Stomach (tissue), 9 donors: ENCODE results near the gene ALDH1L2. TPM values are rescaled to one million over a fixed set of nuclear protein-coding genes. Genes with fewer than 3 reads are reported as not detected.
A peak's percentile ranks its signal among the peaks of the same experiment; 100 is the strongest.

Source experiments
- DNase-seq, 2 donors: peaks; one replicate each; pipeline versions ENCODE4 v3.0.0 to v3.0.0-alpha.2; 2013 to 2019
- H3K27ac ChIP-seq, 5 donors: fragments of 200-600 bp in 4 of 5; sonication (generic) in 4 of 5; one replicate each; pipeline ENCODE4 v1.5.1; 2013 to 2019; ENCODE audit warnings: mild to moderate bottlenecking in 1 of 5, moderate library complexity in 1 of 5
- H3K27me3 ChIP-seq, 3 donors: fragments of 200-600 bp; sonication (generic); one replicate each; pipeline ENCODE4 v1.5.1; 2017 to 2019; ENCODE audit warnings: mixed run types in 1 of 3
- H3K36me3 ChIP-seq, 4 donors: fragments of 200-600 bp; sonication (generic); 1 replicate in 3 of 4; 2 replicates in 1 of 4; pipeline ENCODE4 v1.5.1; 2016 to 2019
- H3K4me1 ChIP-seq, 4 donors: fragments of 200-600 bp; sonication (generic); one replicate each; pipeline ENCODE4 v1.5.1; 2016 to 2019
- H3K4me3 ChIP-seq, 4 donors: fragments of 200-600 bp; sonication (generic) in 3 of 4; one replicate each; pipeline ENCODE4 v1.5.1; 2016 to 2019; ENCODE audit warnings: mild to moderate bottlenecking in 1 of 4
- H3K9me3 ChIP-seq, 4 donors: fragments of 200-600 bp; sonication (generic); one replicate each; pipeline ENCODE4 v1.5.1; 2016 to 2019
- CTCF ChIP-seq, 7 experiments: fragments of 450-650 bp in 4 of 7; fragments of 200-600 bp in 3 of 7; sonication (generic) in 3 of 7; IDR thresholded peaks; one replicate each; pipeline ENCODE4 v1.5.1; 2016 to 2019; ENCODE audit warnings: antibody characterized with exemption in 7 of 7, control low read depth in 2 of 7, mild to moderate bottlenecking in 1 of 7
- EP300 ChIP-seq: sonication (generic); formaldehyde crosslinking; IDR thresholded peaks from one replicate; pipeline ENCODE4 v1.6.1; 2017; ENCODE audit warnings: antibody characterized with exemption
- POLR2A ChIP-seq, 4 donors: fragments of 450-650 bp; IDR thresholded peaks; one replicate each; pipeline ENCODE4 v1.6.1; 2016; ENCODE audit warnings: antibody characterized with exemption in 4 of 4, control low read depth in 2 of 4, mild to moderate bottlenecking in 1 of 4, moderate library complexity in 1 of 4
- POLR2AphosphoS5 ChIP-seq, 3 donors: sonication (generic); formaldehyde crosslinking; IDR thresholded peaks; one replicate each; pipeline ENCODE4 v1.6.1; 2016; ENCODE audit warnings: antibody characterized with exemption in 3 of 3
- WGBS, 5 donors: extraction: QIAGEN DNeasy Blood & Tissue Kit in 3 of 5; methylation state at CpG; one replicate each; pipeline versions ENCODE4 v1.1.5 to v1.1.7; 2013 to 2018; 5-methylcytosine and 5-hydroxymethylcytosine counted together
- intact Hi-C: fragments of 100-400 bp; cut with DNase I; formaldehyde crosslinking; loops from one replicate; pipeline ENCODE4 v1.15.1; 2023; ENCODE audit warnings: low total_unique reads
- polyA plus RNA-seq, 3 donors: library from polyadenylated mRNA; stranded (reverse); fragments of 200-250 nt; gene quantifications; one replicate each; pipeline ENCODE4 v1.2.3, GENCODE V29; 2013
- total RNA-seq, 5 donors: library from RNA; depleted of rRNA; stranded (reverse); fragments of >200 nt; gene quantifications; one replicate each; pipeline versions ENCODE4 v1.1.0 to v1.2.3, GENCODE V29; 2014 to 2016
- donor health status: healthy with polysubstance abuse.
- donor health status: Bipolar disorder and iron deficiency.
- donor health status: healthy.

ALDH1L2 gene
- total and polyA plus RNA-seq, 8 donors: 0.58 to 8.9 (median 1.7) TPM

GRCh38 chr12:105033851-105034250 is 50.4 kb downstream of the ALDH1L2 start:
- intact Hi-C loops: no loop called here
- Histone ChIP-seq H3K36me3 (peaks cover 0 to 25% (median 7%) of the 10 kb centered on the region in 4 donors), H3K27me3 (no peaks in the 10 kb centered on the region), H3K4me1 (peaks cover 0 to 18% (median 4%) of the 10 kb centered on the region in 4 donors), H3K9me3 (no peaks in the 10 kb centered on the region), H3K4me3 (no peak overlapping the region), H3K27ac (no peak overlapping the region)
- no peak for TF ChIP-seq POLR2AphosphoS5 (IDR thresholded peaks at IDR 0.05)
- no peak for TF ChIP-seq POLR2A (IDR thresholded peaks at IDR 0.05)
- no peak for TF ChIP-seq EP300
- TF ChIP-seq CTCF (IDR thresholded peaks at IDR 0.05): no peak
- DNase-seq: no peak
- 83 to 91% (median 86%) methylated on average over 2 of the region's 2 CpGs for WGBS, 5 donors

GRCh38 chr12:105032703-105033357 is 51.4 kb downstream of the ALDH1L2 start:
- TF ChIP-seq POLR2A (IDR thresholded peaks at IDR 0.05) (no peak), POLR2AphosphoS5 (IDR thresholded peaks at IDR 0.05) (no peak), CTCF (IDR thresholded peaks at IDR 0.05) (no peak), EP300 (no peak)
- Histone ChIP-seq H3K4me3 (no peak overlapping the region), H3K27me3 (no peaks in the 10 kb centered on the region), H3K4me1 (peaks cover 0 to 18% (median 8%) of the 10 kb centered on the region in 4 donors), H3K27ac (no peak overlapping the region), H3K9me3 (no peaks in the 10 kb centered on the region), H3K36me3 (peaks cover 0 to 25% (median 7%) of the 10 kb centered on the region in 4 donors)
- 68 to 98% (median 95%) methylated on average over 4 of the region's 4 CpGs for WGBS, 5 donors
- DNase-seq: no peak
- intact Hi-C loops: no loop called here

GRCh38 chr12:105030820-105031807 is 53.1 kb downstream of the ALDH1L2 start:
- DNase-seq: no peak
- Histone ChIP-seq H3K27me3 (no peaks in the 10 kb centered on the region), H3K4me3 (no peak overlapping the region), H3K4me1 (peaks cover 0 to 22% (median 13%) of the 10 kb centered on the region in 4 donors), H3K36me3 (peaks cover 0 to 25% (median 7%) of the 10 kb centered on the region in 4 donors), H3K9me3 (no peaks in the 10 kb centered on the region), H3K27ac (peak overlapping the region in 1 of 5 donors; percentile 31)
- TF ChIP-seq EP300 (no peak), POLR2A (IDR thresholded peaks at IDR 0.05) (no peak), CTCF (IDR thresholded peaks at IDR 0.05) (no peak), POLR2AphosphoS5 (IDR thresholded peaks at IDR 0.05) (no peak)
- intact Hi-C loops: no loop called here
- 79 to 85% (median 81%) methylated on average over 9 of the region's 9 CpGs for WGBS, 5 donors

- DNase-seq: peak in 1 of 2 donors; percentile 61
- TF ChIP-seq EP300: no peak
- no peak for TF ChIP-seq CTCF (IDR thresholded peaks at IDR 0.05)
- peak overlapping the region in 2 of 5 donors; percentile 23 to 73 for H3K27ac ChIP-seq
- no peak overlapping the region for H3K4me3 ChIP-seq
- H3K9me3 ChIP-seq: no peaks in the 10 kb centered on the region
- intact Hi-C loops: no loop called here
- H3K36me3 ChIP-seq: peaks cover 0 to 9% (median 4%) of the 10 kb centered on the region in 4 donors
- 64 to 83% (median 74%) methylated on average over 4 of the region's 4 CpGs for WGBS, 5 donors
- H3K27me3 ChIP-seq: no peaks in the 10 kb centered on the region
- H3K4me1 ChIP-seq: peaks cover 4 to 60% (median 22%) of the 10 kb centered on the region in 4 donors
Observed at GRCh38 chr12:105026411-105026810, 57.8 kb downstream of the ALDH1L2 start.
